ENCODE data around the gene GORAB.
A peak's percentile ranks its signal among the peaks of the same experiment; 100 is the strongest.

Gene GORAB

DNA sequence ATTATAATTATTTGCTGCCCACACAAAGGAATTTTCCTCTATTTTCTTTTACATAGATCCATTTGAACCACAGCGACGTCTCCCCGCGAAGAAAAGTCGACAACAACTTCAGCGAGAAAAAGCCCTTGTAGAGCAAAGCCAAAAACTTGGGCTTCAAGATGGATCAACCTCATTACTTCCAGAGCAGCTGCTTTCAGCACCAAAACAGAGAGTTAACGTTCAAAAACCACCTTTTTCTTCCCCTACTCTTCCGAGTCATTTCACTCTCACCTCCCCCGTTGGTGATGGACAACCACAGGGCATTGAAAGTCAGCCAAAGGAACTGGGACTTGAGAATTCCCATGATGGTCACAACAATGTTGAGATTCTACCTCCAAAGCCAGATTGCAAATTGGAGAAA, 7.2 kb downstream of the GORAB start:
- DNase-seq = no peak

DNA sequence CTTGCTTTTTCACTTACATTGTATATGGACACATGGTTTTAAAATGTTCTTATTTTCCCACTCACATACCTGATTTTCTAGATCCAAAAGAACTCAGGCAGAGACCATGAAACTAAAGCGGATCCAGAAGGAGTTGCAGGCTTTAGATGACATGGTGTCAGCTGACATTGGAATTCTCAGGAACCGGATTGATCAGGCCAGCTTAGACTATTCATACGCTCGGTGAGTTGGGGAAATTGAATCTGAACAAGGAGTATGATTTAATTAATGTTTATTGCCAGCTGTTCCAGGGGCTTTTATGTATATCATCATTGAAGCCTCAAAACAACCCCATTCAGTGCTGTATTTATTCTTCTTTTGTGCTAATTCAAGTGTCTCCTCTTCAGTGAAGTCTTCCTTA, 12.7 kb downstream of the GORAB start:
- no peak for DNase-seq

DNA sequence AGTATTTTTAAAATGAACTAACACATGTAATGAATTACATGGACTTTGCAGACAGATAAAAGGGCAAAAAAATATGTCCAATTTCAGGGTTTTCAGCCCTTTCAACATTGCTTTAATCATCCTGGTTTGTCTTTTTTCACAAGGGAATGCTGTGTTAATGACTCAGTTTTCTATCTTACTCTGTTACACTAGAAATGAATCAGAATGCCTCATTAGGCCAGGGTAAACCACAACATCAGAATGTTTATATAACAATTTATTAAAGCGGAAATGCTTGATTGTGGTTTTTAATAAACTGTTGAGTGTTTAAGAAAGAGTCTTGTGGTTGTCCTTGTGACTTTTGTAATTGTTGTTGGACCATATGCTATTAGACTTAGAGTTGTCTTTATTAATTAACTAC, 13.5 kb downstream of the GORAB start:
- DNase-seq = no peak

DNA sequence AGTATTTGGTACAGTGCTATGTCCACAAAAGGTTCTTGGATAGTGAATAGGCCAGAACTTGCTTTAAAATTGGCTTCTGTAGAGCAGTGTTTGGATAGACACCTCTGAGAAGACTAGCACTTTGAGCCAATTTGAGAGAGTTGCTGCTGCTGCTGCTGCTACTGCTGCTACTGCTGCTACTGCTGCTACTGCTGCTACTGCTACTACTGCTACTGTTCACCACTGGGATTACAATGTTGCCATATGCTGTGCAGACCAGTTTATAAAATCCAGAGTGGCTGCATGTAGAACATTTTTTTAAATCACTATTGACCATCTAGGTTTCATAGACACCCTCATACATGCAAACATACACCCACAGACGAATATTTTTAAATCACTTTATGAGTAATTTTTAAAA, 15.3 kb downstream of the GORAB start:
- DNase-seq = no peak

DNA sequence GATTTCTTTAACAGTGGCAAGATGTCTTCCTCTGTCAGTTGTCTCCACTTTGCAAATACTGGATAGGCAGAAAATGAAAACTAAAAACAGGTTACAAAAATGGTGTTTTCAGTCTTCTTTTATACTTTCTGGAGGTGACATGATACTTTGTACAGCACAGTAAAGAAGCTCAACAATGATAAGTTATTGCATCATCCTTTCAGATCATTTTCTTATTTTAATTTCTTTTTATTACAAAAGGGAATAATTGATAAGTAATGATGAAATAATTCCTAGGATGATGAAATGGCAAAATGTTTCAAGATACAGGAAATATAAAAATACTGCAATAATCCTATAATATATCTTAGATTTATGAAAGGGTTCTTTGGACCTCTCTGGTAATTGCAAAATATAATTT, 16.5 kb downstream of the GORAB start:
- DNase-seq = no peak

DNA sequence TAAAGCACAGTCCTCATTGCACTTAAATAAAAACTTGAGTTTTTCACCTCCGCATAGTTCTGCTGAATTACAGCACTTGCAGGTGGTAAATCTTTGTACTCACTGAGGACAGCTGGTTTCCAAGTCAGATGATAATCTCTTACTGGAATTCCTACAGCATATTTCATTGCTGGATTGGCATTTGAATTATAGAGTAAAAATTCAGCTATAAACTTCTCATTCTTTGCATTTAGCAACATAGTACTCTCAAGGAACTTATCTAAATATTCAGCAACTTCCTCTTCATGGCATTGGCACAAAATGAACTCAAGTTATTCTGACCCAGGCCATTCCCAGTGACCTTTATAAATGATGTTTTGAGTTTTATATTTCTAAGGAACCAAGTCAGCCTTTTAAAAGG, 23.4 kb downstream of the GORAB start:
- DNase-seq = no peak

DNA sequence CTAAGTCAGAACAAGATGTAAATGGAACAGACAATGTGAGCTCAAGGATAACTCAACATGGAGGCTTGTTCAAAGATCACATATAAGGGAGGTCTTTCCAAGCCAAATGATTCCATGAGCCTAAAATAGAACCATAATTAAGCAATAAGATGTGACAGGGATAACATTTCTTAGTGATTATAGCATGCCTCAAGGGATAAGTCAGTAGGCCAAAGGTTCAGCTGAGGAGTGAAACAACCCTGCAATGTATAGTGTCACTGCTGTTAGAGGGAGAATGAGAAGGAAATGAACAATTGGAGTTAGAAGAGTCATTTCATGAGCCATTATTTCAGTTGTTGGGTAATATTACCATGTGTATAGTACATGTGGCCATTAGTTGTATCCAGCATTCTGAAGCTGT, 25.0 kb downstream of the GORAB start:
- no peak for DNase-seq

DNA sequence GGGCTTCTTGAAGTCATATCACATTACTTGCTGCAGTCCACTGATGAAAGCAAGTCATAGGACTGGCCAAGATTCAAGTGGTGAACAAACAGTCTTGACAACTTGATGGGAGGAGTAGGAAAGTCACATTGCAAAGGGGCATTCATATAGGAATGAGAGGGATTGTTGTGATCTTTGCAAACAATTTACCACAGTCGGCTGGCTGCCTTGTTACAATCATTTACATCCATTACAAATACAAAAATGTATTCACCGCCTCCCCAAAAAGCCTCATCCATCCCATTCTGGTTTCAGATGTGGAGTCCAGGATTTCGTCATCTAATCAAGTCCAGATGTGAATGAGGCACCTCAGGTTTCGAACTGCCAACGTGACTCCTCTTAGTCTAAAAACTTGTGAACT, 26.8 kb downstream of the GORAB start:
- no peak for DNase-seq

DNA sequence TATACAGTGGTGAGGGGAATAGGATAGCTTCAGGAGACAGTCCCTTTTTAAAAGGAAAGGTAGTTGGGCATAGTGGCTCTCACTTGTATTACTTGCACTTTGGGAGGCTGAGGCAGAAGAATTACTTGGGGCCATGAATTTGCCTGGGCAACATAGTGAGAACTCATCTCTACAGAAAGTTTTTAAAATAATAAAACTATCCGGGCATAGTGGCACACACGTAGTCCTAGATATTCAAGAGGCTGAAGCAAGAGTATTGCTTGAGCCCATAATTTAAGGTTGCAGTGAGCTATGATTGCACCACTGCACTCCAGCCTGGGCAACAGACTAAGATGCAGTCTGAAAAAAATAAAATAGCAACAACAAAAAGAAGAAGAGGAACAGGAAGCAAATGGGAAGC, 27.2 kb downstream of the GORAB start:
- no peak for DNase-seq

DNA sequence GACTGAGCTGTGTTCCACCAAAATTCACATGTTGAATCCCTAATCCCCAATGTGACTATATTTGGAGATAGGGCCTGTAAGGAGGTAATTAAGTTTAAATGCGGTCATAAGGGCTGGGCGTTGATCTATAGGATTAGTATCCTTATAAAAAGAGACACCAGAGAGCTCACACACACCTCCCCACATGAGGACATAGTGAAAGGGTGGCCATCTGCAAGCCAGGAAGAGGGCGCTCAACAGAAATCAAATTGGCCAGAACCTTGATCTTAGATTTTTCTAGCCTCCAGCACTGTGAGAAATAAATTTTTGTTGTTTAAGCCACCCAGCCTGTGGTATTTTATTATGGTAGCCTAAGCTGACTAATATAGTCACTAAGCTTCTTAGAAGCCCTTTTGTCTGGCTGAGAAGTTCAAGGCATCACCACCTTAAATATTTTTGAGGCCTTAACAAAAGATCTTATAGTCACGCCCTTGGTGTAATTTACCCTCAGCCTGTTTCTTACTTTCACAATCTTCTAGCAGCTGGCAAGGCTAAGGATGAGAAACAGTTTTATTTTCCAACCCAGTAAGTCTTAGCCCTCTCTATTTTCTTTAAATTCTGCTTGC, 28.8 kb downstream of the GORAB start:
- no peak for DNase-seq

DNA sequence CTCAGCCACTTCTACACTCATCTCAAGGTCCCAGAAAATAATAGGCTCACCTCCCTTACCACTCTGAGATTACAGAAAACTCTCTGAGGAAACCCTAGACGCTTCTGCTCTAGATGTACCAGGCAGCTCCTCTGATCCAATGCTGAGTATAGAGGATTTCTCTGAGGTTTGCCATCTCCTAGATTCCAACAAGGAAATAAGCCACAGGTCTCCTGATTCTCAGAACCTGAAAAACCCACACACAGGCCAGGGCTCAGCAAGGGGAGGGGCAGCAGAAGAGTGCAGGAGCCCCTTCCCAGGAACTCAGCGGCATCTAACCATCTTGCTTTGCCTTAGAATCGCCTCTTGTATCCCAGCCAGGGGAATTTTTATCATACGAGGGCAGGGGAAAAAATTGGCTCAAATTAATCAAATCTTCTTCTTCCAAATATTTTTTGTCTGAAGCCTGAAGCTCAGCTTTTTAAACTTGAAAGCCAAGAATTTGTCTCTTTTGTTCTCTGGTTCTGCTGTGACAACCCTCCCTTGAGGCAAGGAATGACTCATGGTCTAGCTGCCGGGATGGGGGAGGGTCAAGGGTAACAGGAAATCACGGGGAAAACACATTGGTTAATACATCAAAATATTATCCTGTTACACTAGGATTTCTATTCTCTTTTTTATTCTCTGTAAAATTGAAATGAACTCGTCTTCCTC, 30.8 kb downstream of the GORAB start:
- DNase-seq = peak; percentile 58

DNA sequence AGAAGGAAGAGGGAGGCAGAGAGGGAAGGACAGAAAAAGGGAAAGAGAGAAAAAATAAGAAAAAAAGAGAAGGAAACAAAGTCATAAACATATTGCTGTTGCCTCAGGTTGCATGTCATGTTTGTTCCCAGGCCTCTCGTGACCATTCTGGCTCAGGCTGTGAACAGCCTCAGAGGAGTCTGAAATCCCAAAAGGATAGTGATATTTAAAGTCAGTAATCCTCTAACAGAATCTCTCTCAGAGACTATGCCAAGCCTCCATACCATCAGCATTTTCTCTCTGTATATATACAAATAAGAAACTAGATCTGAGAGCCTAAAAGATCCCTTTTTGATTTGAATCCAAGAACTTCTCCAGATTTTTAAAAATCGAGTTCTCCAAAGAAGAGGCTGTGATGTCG, 35.2 kb downstream of the GORAB start:
- no peak for DNase-seq

DNA sequence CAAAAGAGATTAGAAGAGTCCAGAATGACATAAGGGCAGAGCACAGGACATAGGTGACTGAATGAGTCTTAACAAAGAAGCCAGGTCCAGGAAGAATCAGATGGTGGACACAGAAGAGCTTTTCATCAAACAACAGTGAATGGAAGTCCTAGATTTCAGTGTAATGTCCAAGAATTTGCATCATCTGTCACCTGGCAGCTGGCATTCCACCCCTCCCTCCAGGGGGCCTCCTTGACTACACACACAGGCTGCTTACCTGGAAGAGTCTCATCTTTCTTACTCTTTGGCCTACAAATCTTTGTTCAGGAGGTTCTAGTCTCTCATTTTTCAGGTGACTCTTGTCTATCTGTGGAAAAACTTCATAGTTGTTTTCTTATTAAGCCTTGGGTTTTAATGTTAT, 36.2 kb downstream of the GORAB start:
- no peak for DNase-seq

DNA sequence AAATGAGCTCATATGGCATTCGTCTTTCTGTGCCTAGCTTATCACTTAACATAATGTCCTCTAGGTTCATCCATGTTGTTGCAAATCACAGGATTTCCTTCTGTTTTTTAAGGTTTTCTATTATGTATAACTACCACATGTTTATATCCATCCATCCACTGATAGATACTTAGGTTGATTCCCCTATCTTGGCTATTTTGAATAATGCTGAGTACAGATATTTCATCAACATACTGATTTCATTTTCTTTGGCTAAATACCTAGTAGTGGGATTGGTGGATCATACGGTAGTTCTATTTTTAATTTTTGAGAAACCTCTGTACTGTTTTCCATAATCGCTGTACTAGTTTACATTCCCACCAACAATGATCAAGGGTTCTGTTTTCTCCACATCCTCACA, 45.0 kb downstream of the GORAB start:
- DNase-seq = no peak

DNA sequence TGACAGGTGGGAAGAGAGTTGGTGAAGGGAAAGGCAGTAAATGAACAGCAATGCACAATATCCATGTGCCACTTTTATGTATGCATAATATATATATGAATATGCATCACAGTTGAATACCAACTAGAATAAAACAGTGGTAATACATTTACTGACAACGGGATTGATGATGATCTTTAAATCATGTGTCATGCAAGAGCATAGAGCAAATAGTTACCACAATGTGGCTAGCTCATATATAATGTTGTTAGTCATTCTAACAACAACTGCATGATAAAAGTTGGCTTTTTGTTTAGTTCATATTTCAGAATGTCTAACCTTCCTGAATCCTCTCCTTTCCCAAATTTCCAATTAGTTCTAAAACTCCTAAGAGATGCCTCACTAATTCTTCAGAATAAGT, 46.4 kb downstream of the GORAB start:
- no peak for DNase-seq

DNA sequence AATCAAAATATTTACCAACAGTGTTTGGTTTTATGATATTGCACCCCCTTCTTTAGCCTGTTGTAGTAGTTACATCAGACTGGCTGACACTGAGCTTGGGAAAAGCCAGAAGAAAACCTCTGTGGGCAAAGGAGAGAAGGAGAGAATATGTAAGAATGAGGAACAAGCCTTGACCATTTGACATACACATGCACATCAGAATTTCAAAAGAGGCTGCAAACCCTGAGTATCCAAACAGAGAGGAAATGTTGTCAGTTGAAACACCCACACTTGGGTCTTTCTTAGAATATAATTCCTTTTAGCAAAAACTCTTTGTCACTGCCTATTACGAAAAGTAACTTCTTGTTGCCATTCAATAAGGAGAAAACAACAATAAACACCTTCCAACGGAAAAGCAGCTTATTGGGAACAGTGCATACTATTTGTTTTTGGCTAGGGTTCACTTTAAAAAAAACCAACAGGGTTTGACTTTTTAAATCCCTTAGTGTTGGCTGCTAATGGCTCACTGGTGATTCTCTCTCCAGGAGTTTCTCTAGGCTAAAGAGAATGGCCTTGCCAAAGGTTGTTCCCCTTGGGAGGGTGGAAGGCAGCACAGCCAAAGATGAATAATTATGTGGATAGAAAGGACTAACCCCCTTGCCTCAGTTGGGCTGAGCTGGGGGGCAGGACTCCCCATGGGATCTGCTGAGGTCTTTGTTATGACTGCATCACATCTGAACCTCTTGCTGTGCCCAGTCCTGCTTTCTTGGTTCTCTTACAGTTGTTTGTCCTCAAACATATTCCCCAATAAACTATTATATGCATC, 48.9 kb downstream of the GORAB start:
- DNase-seq = no peak

DNA sequence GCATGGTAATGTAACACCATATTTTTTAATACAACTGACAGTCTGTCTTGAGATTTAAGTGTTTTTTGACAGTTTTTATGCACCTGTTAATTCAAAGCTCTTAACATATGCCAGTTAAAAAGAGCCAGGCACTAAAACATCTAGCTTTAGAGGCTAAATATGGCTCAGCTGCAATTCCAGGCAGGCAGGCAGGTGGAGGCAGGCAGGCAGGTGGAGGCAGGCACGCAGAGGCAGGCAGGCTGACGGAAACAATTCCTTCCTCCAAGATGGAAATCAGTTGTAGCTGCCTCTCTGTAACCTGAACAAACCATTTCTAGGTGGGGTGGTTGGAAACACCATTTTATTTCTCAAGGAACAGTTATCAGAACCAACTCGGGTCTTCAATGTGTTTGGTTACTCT, 51.2 kb downstream of the GORAB start:
- no peak for DNase-seq

DNA sequence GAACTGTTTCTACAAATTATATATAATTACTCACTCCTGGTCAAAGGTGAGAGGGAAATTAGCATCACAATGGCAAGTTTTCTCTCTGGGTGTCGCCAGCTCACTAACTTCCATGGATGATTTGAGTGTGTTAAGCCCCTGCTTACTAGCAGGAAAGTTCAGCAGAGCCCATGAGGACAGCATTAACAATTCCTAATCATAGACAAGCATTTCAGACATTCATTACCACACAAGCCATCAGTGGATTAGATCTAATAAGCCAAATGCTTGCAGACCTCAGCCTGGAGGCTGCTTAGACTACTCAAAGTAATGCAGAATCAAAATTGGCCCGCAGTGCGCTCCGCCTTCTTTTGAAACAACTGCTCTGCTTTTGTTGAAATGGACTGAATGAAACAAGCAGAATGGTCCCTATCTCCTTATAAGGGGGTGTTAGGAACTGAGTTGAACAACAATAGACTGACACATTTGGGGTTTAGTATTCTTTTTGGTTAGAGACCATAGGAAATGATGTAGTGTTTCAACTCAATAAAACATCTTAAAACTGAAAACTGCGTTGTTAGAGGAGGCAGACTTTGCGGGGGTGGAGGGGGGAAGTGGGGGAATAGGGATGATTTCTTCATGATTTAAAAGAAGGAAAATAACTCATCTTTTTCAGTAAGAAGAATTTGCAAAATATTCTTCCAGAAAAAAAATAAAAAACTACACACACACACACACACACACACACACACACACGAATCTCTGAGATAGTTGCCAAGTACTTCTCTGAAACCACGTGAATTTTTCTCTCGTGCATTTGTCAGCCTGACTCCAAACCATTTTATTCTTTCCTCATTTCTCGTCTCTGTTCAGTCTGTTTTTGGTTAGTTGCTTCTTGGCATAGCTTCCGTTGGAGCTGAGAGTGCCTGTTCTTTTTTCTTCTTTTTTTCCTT, 54.6 kb downstream of the GORAB start:
- DNase-seq = no peak

DNA sequence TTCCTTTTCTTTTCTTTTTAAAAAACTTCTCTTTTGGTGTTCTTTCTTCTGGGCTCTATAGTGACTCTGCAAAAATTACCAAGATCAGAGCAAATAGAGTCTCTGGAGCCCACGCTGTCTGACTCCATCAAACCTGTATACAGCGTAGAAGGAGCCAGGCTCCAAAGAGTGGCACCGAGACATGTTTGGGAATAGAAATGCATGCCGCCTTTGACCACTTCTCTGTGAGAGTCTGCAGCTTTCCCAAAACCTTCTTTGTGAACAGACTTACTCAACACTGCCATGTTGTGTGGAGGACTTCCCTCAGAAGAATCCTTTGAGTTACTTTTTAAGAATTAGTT, 55.3 kb downstream of the GORAB start:
- no peak for DNase-seq

DNA sequence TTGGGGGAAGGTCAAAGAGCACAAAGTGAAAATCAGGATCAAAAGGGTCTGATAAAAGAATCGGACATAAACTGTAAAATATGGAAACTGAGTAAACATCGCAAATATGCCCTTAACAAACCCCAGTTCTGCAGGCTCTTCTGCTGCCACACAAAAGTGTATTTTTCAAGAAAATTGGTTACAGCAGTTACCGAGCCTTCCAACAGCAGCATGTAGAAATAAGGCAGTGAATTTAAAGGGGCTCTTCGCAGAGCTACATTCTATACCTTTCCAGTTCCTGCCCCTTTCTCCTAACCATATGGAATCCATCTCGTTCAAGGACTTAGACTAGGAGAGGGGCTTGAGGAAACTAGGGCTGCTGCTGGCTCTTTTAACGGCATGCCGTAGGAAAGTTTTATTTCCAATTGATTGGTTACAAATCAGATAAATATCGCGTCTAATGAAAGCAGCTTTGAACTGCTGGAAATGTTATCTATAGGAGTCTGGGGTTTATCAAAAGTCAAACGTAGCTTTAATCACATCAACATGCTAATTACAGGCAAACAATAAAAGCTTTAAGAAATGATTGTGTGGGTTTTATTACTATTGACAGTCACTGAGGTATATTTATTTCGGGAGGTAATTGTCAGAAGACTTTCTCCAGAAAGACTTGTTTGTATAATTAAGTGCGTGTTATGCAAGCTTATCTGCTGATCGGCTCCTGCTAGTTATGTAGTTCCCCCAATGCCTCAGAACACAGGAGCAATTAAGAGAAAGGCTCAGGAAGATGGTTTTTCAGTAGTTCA, 59.1 kb downstream of the GORAB start:
- no peak for DNase-seq

DNA sequence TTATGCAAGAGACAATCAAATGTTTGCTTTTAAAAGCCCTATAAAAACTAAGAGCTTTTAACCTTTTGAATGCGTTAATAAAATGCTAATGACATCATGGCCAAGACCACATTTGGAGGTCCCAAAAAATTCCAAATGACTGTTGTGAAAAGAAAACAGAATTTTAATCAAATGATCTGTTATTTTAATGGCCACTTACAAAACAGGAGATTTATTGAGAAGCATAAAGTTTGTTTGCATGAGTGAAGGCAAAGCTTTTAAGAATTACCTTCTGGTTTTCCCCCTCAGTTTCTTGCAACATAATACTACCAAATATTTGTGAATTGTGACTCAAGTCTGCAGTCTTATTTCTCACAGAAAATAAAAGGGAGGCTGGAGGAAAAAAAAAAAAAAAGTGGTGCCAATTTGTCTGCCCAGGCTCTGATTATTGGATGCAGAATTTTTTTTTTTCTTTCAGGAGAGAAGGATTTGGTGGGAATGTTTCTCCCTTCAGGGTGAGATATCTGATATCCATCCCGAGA, 60.7 kb downstream of the GORAB start:
- DNase-seq = no peak

Data from activated CD4-positive, alpha-beta T cell treated with anti-CD3 and anti-CD28 coated beads, Interleukin-2, amount 50 U/mL, for 16 hours (primary cell).